H1 (cell line): ENCODE measurements around the gene SNX3. TPM values are rescaled to one million over a fixed set of nuclear protein-coding genes. Genes with fewer than 3 reads are reported as not detected.

ENCODE experiments used
- ASH2L ChIP-seq: fragments of 200-600, 300-600 bp; sonication (generic); IDR thresholded peaks from one replicate; pipeline ENCODE4 v1.7.1; 2017; ENCODE audit warnings: low read length
- BACH1 ChIP-seq: IDR thresholded peaks from 2 replicates; pipeline ENCODE4 v1.6.1; 2012; ENCODE audit warnings: low read length, improper control_type of control experiment
- BCL11A ChIP-seq, 2 experiments: IDR thresholded peaks; one replicate each; pipeline ENCODE4 v1.6.1; 2011; ENCODE audit warnings: low read depth in 2 of 2, low read length in 2 of 2, mild to moderate bottlenecking in 2 of 2
- CBX8 ChIP-seq: fragments of 300-800, 300-1000 bp; sonication (generic); IDR thresholded peaks from 2 replicates; pipeline ENCODE4 v1.7.1; 2016; ENCODE audit warnings: low read depth, low read length, borderline replicate concordance
- GTF2F1 ChIP-seq: IDR thresholded peaks from 2 replicates; pipeline ENCODE4 v1.6.1; 2012; ENCODE audit warnings: low read depth, low read length, improper control_type of control experiment, borderline replicate concordance
- JUN ChIP-seq: IDR thresholded peaks from 2 replicates; pipeline ENCODE4 v1.6.1; 2011; ENCODE audit warnings: low read depth, mild to moderate bottlenecking, improper control_type of control experiment, low read length
- KDM4A ChIP-seq: IDR thresholded peaks from one replicate; pipeline ENCODE4 v1.7.1; 2012; ENCODE audit warnings: low read depth, mild to moderate bottlenecking, moderate library complexity, low read length, inconsistent platforms; ENCODE audit not compliant: severe bottlenecking
- SAP30 ChIP-seq: fragments of 300-600 bp; sonication (generic); IDR thresholded peaks from 2 replicates; pipeline ENCODE4 v1.7.1; 2012; ENCODE audit warnings: low read length, moderate library complexity, mild to moderate bottlenecking, inconsistent platforms; ENCODE audit not compliant: insufficient read depth, insufficient replicate concordance
- TCF12 ChIP-seq: IDR thresholded peaks from 2 replicates; pipeline ENCODE4 v1.6.1; 2011; ENCODE audit warnings: low read depth, mild to moderate bottlenecking, low read length
- YY1 ChIP-seq: IDR thresholded peaks from 2 replicates; pipeline ENCODE4 v1.6.1; 2011; ENCODE audit warnings: low read depth, mild to moderate bottlenecking, low read length
- polyA plus RNA-seq, 7 experiments: library from polyadenylated mRNA; depleted of rRNA in 3 of 7; stranded (reverse) in 5 of 7; unstranded in 2 of 7; fragments of >200 nt in 5 of 7; fragments of 200-250 nt in 2 of 7; gene quantifications; 1 replicate in 5 of 7; 2 replicates in 1 of 7; 4 replicates in 1 of 7; pipeline versions ENCODE4 v1.2.1 to v1.2.3, GENCODE V29; 2011 to 2013; ENCODE audit warnings: missing spikeins in 2 of 7, mixed read lengths in 2 of 7
- total RNA-seq: library from RNA; stranded (reverse); fragmentation: NEBNext Ultra II Directional; extraction: Animal tissue kit (Norgen Biotek cat#: 25700); gene quantifications from 2 replicates; pipeline ENCODE4 v1.2.1, GENCODE V29; 2021
- TF ChIP-seq, protein P1 (sequence below): fragments of 300-600 bp; sonication (generic); IDR thresholded peaks from 2 replicates; pipeline ENCODE4 v1.7.1; 2012; ENCODE audit warnings: low read length, moderate library complexity, mild to moderate bottlenecking, inconsistent platforms; ENCODE audit not compliant: insufficient replicate concordance

Gene SNX3
- total and polyA plus RNA-seq, 2 of the 8 experiments (the other 6 are each of a cell fraction or from before 2014, with no cell fraction given) = 72.5 to 150 TPM

DNA sequence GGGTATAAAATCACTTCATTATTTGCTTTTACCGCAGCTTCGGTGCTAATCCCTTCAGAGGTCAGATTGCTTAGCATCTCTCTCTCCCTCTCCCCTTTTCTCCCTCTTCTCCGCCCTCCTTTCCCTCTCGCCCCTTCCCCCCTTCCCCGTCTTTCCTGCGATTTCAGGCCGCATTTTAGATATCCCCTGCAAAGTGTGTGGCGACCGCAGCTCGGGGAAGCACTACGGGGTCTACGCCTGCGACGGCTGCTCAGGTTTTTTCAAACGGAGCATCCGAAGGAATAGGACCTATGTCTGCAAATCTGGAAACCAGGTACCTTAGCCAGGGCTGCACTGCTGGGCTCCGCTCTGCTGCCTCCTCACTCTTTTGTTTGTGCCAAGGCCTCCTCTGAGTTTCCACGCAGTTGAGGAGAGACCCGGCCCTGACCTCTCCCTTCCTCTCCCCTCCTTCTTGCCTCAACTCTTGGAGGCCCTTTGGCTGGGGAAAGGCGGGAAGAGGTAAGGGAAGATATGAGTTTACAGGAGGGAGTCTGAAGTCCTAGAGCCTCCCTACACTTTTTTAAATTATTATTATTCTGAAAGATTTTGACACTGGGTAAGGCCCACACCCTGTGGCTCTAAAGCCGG is 89.4 kb downstream of the SNX3 start (continued):
- TF ChIP-seq, protein P1, sequence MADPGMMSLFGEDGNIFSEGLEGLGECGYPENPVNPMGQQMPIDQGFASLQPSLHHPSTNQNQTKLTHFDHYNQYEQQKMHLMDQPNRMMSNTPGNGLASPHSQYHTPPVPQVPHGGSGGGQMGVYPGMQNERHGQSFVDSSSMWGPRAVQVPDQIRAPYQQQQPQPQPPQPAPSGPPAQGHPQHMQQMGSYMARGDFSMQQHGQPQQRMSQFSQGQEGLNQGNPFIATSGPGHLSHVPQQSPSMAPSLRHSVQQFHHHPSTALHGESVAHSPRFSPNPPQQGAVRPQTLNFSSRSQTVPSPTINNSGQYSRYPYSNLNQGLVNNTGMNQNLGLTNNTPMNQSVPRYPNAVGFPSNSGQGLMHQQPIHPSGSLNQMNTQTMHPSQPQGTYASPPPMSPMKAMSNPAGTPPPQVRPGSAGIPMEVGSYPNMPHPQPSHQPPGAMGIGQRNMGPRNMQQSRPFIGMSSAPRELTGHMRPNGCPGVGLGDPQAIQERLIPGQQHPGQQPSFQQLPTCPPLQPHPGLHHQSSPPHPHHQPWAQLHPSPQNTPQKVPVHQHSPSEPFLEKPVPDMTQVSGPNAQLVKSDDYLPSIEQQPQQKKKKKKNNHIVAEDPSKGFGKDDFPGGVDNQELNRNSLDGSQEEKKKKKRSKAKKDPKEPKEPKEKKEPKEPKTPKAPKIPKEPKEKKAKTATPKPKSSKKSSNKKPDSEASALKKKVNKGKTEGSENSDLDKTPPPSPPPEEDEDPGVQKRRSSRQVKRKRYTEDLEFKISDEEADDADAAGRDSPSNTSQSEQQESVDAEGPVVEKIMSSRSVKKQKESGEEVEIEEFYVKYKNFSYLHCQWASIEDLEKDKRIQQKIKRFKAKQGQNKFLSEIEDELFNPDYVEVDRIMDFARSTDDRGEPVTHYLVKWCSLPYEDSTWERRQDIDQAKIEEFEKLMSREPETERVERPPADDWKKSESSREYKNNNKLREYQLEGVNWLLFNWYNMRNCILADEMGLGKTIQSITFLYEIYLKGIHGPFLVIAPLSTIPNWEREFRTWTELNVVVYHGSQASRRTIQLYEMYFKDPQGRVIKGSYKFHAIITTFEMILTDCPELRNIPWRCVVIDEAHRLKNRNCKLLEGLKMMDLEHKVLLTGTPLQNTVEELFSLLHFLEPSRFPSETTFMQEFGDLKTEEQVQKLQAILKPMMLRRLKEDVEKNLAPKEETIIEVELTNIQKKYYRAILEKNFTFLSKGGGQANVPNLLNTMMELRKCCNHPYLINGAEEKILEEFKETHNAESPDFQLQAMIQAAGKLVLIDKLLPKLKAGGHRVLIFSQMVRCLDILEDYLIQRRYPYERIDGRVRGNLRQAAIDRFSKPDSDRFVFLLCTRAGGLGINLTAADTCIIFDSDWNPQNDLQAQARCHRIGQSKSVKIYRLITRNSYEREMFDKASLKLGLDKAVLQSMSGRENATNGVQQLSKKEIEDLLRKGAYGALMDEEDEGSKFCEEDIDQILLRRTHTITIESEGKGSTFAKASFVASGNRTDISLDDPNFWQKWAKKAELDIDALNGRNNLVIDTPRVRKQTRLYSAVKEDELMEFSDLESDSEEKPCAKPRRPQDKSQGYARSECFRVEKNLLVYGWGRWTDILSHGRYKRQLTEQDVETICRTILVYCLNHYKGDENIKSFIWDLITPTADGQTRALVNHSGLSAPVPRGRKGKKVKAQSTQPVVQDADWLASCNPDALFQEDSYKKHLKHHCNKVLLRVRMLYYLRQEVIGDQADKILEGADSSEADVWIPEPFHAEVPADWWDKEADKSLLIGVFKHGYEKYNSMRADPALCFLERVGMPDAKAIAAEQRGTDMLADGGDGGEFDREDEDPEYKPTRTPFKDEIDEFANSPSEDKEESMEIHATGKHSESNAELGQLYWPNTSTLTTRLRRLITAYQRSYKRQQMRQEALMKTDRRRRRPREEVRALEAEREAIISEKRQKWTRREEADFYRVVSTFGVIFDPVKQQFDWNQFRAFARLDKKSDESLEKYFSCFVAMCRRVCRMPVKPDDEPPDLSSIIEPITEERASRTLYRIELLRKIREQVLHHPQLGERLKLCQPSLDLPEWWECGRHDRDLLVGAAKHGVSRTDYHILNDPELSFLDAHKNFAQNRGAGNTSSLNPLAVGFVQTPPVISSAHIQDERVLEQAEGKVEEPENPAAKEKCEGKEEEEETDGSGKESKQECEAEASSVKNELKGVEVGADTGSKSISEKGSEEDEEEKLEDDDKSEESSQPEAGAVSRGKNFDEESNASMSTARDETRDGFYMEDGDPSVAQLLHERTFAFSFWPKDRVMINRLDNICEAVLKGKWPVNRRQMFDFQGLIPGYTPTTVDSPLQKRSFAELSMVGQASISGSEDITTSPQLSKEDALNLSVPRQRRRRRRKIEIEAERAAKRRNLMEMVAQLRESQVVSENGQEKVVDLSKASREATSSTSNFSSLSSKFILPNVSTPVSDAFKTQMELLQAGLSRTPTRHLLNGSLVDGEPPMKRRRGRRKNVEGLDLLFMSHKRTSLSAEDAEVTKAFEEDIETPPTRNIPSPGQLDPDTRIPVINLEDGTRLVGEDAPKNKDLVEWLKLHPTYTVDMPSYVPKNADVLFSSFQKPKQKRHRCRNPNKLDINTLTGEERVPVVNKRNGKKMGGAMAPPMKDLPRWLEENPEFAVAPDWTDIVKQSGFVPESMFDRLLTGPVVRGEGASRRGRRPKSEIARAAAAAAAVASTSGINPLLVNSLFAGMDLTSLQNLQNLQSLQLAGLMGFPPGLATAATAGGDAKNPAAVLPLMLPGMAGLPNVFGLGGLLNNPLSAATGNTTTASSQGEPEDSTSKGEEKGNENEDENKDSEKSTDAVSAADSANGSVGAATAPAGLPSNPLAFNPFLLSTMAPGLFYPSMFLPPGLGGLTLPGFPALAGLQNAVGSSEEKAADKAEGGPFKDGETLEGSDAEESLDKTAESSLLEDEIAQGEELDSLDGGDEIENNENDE = no peak
- TF ChIP-seq KDM4A = no peak
- TF ChIP-seq SAP30 = no peak
- TF ChIP-seq CBX8 = peak; percentile 95; the same call in 1 of the 2 replicates
- TF ChIP-seq ASH2L = no peak
- TF ChIP-seq GTF2F1 = no peak
- TF ChIP-seq TCF12 = 0 out of 2 replicates have a peak, but pooled peaks have one; percentile 9
- no peak for TF ChIP-seq BACH1
- no peak for TF ChIP-seq JUN
- TF ChIP-seq YY1 = no peak
- TF ChIP-seq BCL11A (IDR thresholded peaks at IDR 0.05; ENCODE audit: low read depth in 2 of 2, low read length in 2 of 2) = no peak
